Fibroblast of lung (primary cell): ENCODE measurements around the gene TDRD7.

Experiments used
- EZH2 ChIP-seq: IDR thresholded peaks from 2 replicates; pipeline ENCODE4 v1.5.1; 2012; ENCODE audit warnings: low read length, control low read depth, mild to moderate bottlenecking; ENCODE audit errors: missing control alignments
- TF ChIP-seq, protein P1 (sequence below), 2 donors: IDR thresholded peaks in 1 of 2; conservative IDR thresholded peaks in 1 of 2; 1 replicate in 1 of 2; 2 replicates in 1 of 2; pipeline ENCODE4 v1.5.1; 2011 to 2012; ENCODE audit warnings: low read length in 2 of 2, control low read depth in 1 of 2, inconsistent platforms in 1 of 2, low read depth in 1 of 2, mild to moderate bottlenecking in 1 of 2

DNA sequence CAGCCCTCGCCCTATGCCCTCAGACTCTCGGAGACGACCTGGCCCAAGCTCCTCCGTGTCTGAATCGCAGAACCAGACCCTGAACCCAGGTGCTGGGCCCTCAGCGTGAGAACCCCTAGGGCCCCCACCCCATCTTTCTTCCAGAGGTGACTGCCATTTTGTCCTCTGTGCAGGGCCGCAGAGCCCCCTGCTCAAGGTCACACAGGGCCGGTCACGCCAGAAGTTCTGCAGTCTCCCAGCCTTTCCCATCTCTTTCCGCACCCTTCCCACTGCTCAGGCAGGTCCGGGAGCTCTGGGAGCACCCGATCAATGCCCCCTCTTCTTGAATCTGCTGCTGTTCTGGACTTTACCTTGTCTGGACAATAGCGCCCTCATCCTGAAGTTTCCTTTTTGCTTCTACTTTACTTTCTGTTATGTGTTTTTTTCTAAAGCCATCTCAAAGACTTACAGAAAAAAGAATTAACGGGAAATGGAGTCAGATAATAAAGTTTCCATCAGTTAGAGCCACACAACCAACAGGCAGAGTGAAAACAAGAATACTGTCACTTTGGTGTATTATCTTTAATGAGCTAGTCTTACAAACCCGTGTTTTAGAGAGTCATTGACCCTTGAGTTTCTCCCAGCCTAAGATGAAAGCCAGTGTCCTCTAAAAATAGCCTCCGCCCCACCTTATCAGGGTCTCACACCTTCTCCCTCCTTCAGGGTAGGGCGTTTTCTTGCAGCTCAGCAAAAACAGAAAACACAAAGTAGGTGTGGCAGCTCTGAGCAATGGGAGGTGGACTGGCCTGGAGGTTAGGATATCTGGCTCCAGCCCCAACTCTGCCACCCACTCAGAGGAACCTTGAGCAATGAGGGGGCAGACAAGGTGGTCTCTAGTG lies 91.3 kb downstream of the TDRD7 start:
- TF ChIP-seq, protein P1, sequence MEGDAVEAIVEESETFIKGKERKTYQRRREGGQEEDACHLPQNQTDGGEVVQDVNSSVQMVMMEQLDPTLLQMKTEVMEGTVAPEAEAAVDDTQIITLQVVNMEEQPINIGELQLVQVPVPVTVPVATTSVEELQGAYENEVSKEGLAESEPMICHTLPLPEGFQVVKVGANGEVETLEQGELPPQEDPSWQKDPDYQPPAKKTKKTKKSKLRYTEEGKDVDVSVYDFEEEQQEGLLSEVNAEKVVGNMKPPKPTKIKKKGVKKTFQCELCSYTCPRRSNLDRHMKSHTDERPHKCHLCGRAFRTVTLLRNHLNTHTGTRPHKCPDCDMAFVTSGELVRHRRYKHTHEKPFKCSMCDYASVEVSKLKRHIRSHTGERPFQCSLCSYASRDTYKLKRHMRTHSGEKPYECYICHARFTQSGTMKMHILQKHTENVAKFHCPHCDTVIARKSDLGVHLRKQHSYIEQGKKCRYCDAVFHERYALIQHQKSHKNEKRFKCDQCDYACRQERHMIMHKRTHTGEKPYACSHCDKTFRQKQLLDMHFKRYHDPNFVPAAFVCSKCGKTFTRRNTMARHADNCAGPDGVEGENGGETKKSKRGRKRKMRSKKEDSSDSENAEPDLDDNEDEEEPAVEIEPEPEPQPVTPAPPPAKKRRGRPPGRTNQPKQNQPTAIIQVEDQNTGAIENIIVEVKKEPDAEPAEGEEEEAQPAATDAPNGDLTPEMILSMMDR (conservative IDR thresholded peaks at IDR 0.05 in 1 of 2, IDR thresholded peaks at IDR 0.05 in 1 of 2; ENCODE audit: low read depth in 1 of 2, low read length in 2 of 2), result no peak
- TF ChIP-seq EZH2, result no peak
